GM12878 (cell line): ENCODE data around the gene SP110. TPM values are rescaled to one million over a fixed set of nuclear protein-coding genes. Genes with fewer than 3 reads are reported as not detected.

Source experiments
- EZH2 ChIP-seq: IDR thresholded peaks from 2 replicates; pipeline ENCODE4 v1.6.1; 2012; ENCODE audit warnings: low read depth, mild to moderate bottlenecking, control low read depth, inconsistent platforms, low read length, borderline replicate concordance; ENCODE audit not compliant: control insufficient read depth
- GABPA ChIP-seq: IDR thresholded peaks from 2 replicates; pipeline ENCODE4 v1.6.1; 2014; ENCODE audit warnings: antibody characterized with exemption, low read depth, mild to moderate bottlenecking, inconsistent platforms
- JUNB ChIP-seq: IDR thresholded peaks from 2 replicates; pipeline ENCODE4 v1.6.1; 2016; ENCODE audit warnings: antibody characterized with exemption, mild to moderate bottlenecking
- NR2C1 ChIP-seq: fragments of 450-650 bp; IDR thresholded peaks from 2 replicates; pipeline ENCODE4 v1.6.1; 2017; ENCODE audit warnings: antibody characterized with exemption, mild to moderate bottlenecking, moderate library complexity
- PML ChIP-seq: IDR thresholded peaks from 2 replicates; pipeline ENCODE4 v1.6.1; 2012; ENCODE audit warnings: low read length, inconsistent platforms
- SMARCA5 ChIP-seq: fragments of 450-650 bp; IDR thresholded peaks from 2 replicates; pipeline ENCODE4 v1.6.1; 2017; ENCODE audit warnings: mild to moderate bottlenecking
- SREBF1 ChIP-seq: IDR thresholded peaks from 2 replicates; pipeline ENCODE4 v1.6.1; 2012; ENCODE audit warnings: mild to moderate bottlenecking, low read length
- SREBF2 ChIP-seq: IDR thresholded peaks from 2 replicates; pipeline ENCODE4 v1.6.1; 2012; ENCODE audit warnings: mild to moderate bottlenecking, low read length
- SRF ChIP-seq, 2 experiments: IDR thresholded peaks; 2 replicates each; pipeline ENCODE4 v1.6.1; 2011; ENCODE audit warnings: low read depth in 2 of 2, low read length in 2 of 2, mild to moderate bottlenecking in 1 of 2, moderate library complexity in 1 of 2
- TARDBP ChIP-seq: IDR thresholded peaks from 2 replicates; pipeline ENCODE4 v1.6.1; 2016; ENCODE audit warnings: borderline replicate concordance
- ZNF274 ChIP-seq: IDR thresholded peaks from one replicate; pipeline ENCODE4 v1.8.0; 2011; ENCODE audit not compliant: insufficient read length, insufficient read depth
- polyA plus RNA-seq, 11 experiments: library from polyadenylated mRNA; depleted of rRNA in 4 of 11; unstranded in 6 of 11; stranded (reverse) in 5 of 11; fragments of >200 nt; fragmentation: Nextera tagmentation in 4 of 11; fragmentation: Illumina TruSeq in 1 of 11; extraction: Ambion mirVana in 4 of 11; extraction: Trizol in 1 of 11; gene quantifications; 1 replicate in 1 of 11; 2 replicates in 10 of 11; pipeline versions ENCODE4 v1.2.1 to v1.2.3, GENCODE V29; 2011 to 2016; ENCODE audit warnings: inconsistent platforms in 2 of 11, missing spikeins in 2 of 11, low read depth in 1 of 11
- total RNA-seq, 4 experiments: library from RNA; depleted of rRNA in 3 of 4; stranded (reverse); fragments of >200 nt in 3 of 4; fragmentation: Illumina TruSeq in 1 of 4; extraction: Trizol in 1 of 4; gene quantifications; 2 replicates each; pipeline versions ENCODE4 v1.2.1 to v1.2.3, GENCODE V29; 2013 to 2021
- TF ChIP-seq, protein P1 (sequence below): IDR thresholded peaks from 2 replicates; pipeline ENCODE4 v1.6.1; 2011; ENCODE audit warnings: borderline replicate concordance, low read depth, mild to moderate bottlenecking, moderate library complexity, mixed read lengths, low read length; ENCODE audit not compliant: insufficient read depth; ENCODE audit errors: extremely low read length
- TF ChIP-seq, protein P2 (sequence below): fragments of 450-650 bp; formaldehyde crosslinking; IDR thresholded peaks from 2 replicates; pipeline ENCODE4 v1.4.0; 2020; ENCODE audit warnings: mild to moderate bottlenecking, moderate library complexity
- TF ChIP-seq, protein P3 (sequence below): fragments of 450-650 bp; IDR thresholded peaks from 2 replicates; pipeline ENCODE4 v1.6.1; 2017; ENCODE audit warnings: mild to moderate bottlenecking
- TF ChIP-seq, protein P4 (sequence below): fragments of 450-650 bp; formaldehyde crosslinking; IDR thresholded peaks from 2 replicates; pipeline ENCODE4 v1.4.0; 2022; ENCODE audit warnings: mild to moderate bottlenecking, moderate library complexity
- TF ChIP-seq, protein P5 (sequence below): fragments of 450-650 bp; IDR thresholded peaks from 2 replicates; pipeline ENCODE4 v1.6.1; 2018; ENCODE audit warnings: borderline replicate concordance, mild to moderate bottlenecking; ENCODE audit not compliant: partially characterized antibody
- TF ChIP-seq, protein P6 (sequence below): fragments of 450-650 bp; IDR thresholded peaks from 2 replicates; pipeline ENCODE4 v1.6.1; 2017; ENCODE audit warnings: borderline replicate concordance

SP110 gene
- total and polyA plus RNA-seq, 10 of the 15 experiments (the other 5 are each of a cell fraction or from before 2014, with no cell fraction given): 81.2 to 149 (median 100) TPM

DNA sequence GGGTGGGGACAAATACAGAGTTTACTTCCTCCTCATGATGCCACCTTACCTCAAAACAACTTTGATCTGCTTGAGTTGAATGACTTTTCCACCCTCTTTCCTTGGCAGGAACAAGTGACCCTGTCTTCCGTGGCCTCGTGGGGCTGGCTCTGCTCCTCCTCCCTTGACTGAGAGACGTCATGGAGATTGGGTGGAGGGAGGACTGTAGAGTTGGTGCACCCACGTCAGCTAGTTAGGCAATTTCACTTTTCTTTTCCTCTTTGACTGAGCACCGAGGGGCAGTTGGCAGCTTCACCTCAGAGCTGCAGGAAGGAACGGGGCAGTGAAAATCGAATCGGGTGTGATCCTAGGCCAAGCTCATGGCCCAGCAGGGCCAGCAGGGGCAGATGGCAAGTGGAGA is 5.7 kb upstream of the SP110 start, which contains the start of gene SP140 (continued):
- TF ChIP-seq, protein P1, sequence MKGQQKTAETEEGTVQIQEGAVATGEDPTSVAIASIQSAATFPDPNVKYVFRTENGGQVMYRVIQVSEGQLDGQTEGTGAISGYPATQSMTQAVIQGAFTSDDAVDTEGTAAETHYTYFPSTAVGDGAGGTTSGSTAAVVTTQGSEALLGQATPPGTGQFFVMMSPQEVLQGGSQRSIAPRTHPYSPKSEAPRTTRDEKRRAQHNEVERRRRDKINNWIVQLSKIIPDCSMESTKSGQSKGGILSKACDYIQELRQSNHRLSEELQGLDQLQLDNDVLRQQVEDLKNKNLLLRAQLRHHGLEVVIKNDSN: no peak
- TF ChIP-seq SMARCA5 (no peak), TARDBP (no peak), NR2C1 (no peak), EZH2 (no peak), SREBF1 (no peak), GABPA (no peak), SREBF2 (no peak), ZNF274 (no peak), JUNB (peak; percentile 34; the same call in 1 of the 2 replicates), PML (no peak; the same call in 1 of the 2 replicates), SRF (IDR thresholded peaks at IDR 0.05; ENCODE audit: low read depth in 2 of 2, low read length in 2 of 2) (0 out of 4 replicates have a peak, but pooled peaks of 1 of the 2 experiments have one; percentile 15)
- TF ChIP-seq, protein P2, sequence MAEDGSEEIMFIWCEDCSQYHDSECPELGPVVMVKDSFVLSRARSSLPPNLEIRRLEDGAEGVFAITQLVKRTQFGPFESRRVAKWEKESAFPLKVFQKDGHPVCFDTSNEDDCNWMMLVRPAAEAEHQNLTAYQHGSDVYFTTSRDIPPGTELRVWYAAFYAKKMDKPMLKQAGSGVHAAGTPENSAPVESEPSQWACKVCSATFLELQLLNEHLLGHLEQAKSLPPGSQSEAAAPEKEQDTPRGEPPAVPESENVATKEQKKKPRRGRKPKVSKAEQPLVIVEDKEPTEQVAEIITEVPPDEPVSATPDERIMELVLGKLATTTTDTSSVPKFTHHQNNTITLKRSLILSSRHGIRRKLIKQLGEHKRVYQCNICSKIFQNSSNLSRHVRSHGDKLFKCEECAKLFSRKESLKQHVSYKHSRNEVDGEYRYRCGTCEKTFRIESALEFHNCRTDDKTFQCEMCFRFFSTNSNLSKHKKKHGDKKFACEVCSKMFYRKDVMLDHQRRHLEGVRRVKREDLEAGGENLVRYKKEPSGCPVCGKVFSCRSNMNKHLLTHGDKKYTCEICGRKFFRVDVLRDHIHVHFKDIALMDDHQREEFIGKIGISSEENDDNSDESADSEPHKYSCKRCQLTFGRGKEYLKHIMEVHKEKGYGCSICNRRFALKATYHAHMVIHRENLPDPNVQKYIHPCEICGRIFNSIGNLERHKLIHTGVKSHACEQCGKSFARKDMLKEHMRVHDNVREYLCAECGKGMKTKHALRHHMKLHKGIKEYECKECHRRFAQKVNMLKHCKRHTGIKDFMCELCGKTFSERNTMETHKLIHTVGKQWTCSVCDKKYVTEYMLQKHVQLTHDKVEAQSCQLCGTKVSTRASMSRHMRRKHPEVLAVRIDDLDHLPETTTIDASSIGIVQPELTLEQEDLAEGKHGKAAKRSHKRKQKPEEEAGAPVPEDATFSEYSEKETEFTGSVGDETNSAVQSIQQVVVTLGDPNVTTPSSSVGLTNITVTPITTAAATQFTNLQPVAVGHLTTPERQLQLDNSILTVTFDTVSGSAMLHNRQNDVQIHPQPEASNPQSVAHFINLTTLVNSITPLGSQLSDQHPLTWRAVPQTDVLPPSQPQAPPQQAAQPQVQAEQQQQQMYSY (CRISPR knock-in tag): no peak
- TF ChIP-seq, protein P3, sequence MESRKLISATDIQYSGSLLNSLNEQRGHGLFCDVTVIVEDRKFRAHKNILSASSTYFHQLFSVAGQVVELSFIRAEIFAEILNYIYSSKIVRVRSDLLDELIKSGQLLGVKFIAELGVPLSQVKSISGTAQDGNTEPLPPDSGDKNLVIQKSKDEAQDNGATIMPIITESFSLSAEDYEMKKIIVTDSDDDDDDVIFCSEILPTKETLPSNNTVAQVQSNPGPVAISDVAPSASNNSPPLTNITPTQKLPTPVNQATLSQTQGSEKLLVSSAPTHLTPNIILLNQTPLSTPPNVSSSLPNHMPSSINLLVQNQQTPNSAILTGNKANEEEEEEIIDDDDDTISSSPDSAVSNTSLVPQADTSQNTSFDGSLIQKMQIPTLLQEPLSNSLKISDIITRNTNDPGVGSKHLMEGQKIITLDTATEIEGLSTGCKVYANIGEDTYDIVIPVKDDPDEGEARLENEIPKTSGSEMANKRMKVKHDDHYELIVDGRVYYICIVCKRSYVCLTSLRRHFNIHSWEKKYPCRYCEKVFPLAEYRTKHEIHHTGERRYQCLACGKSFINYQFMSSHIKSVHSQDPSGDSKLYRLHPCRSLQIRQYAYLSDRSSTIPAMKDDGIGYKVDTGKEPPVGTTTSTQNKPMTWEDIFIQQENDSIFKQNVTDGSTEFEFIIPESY: no peak
- TF ChIP-seq, protein P4, sequence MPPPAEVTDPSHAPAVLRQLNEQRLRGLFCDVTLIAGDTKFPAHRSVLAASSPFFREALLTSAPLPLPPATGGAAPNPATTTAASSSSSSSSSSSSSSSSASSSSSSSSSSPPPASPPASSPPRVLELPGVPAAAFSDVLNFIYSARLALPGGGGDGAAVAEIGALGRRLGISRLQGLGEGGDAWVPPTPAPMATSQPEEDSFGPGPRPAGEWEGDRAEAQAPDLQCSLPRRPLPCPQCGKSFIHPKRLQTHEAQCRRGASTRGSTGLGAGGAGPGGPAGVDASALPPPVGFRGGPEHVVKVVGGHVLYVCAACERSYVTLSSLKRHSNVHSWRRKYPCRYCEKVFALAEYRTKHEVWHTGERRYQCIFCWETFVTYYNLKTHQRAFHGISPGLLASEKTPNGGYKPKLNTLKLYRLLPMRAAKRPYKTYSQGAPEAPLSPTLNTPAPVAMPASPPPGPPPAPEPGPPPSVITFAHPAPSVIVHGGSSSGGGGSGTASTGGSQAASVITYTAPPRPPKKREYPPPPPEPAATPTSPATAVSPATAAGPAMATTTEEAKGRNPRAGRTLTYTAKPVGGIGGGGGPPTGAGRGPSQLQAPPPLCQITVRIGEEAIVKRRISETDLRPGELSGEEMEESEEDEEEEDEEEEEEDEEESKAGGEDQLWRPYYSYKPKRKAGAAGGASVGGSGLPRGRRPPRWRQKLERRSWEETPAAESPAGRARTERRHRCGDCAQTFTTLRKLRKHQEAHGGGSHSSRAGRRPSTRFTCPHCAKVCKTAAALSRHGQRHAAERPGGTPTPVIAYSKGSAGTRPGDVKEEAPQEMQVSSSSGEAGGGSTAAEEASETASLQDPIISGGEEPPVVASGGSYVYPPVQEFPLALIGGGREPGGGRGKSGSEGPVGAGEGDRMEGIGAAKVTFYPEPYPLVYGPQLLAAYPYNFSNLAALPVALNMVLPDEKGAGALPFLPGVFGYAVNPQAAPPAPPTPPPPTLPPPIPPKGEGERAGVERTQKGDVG: no peak
- TF ChIP-seq, protein P5, sequence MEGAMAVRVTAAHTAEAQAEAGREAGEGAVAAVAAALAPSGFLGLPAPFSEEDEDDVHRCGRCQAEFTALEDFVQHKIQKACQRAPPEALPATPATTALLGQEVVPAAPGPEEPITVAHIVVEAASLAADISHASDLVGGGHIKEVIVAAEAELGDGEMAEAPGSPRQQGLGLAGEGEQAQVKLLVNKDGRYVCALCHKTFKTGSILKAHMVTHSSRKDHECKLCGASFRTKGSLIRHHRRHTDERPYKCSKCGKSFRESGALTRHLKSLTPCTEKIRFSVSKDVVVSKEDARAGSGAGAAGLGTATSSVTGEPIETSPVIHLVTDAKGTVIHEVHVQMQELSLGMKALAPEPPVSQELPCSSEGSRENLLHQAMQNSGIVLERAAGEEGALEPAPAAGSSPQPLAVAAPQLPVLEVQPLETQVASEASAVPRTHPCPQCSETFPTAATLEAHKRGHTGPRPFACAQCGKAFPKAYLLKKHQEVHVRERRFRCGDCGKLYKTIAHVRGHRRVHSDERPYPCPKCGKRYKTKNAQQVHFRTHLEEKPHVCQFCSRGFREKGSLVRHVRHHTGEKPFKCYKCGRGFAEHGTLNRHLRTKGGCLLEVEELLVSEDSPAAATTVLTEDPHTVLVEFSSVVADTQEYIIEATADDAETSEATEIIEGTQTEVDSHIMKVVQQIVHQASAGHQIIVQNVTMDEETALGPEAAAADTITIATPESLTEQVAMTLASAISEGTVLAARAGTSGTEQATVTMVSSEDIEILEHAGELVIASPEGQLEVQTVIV: no peak
- TF ChIP-seq, protein P6, sequence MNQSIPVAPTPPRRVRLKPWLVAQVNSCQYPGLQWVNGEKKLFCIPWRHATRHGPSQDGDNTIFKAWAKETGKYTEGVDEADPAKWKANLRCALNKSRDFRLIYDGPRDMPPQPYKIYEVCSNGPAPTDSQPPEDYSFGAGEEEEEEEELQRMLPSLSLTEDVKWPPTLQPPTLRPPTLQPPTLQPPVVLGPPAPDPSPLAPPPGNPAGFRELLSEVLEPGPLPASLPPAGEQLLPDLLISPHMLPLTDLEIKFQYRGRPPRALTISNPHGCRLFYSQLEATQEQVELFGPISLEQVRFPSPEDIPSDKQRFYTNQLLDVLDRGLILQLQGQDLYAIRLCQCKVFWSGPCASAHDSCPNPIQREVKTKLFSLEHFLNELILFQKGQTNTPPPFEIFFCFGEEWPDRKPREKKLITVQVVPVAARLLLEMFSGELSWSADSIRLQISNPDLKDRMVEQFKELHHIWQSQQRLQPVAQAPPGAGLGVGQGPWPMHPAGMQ: no peak
